ENCODE data around the gene RAMP1. TPM values are rescaled to one million over a fixed set of nuclear protein-coding genes. Genes with fewer than 3 reads are reported as not detected.

RAMP1 gene
- 3.1 and 5.6 TPM in 2 replicates for total RNA-seq
- 2.1 and 5.7 TPM in 2 replicates for polyA plus RNA-seq

DNA sequence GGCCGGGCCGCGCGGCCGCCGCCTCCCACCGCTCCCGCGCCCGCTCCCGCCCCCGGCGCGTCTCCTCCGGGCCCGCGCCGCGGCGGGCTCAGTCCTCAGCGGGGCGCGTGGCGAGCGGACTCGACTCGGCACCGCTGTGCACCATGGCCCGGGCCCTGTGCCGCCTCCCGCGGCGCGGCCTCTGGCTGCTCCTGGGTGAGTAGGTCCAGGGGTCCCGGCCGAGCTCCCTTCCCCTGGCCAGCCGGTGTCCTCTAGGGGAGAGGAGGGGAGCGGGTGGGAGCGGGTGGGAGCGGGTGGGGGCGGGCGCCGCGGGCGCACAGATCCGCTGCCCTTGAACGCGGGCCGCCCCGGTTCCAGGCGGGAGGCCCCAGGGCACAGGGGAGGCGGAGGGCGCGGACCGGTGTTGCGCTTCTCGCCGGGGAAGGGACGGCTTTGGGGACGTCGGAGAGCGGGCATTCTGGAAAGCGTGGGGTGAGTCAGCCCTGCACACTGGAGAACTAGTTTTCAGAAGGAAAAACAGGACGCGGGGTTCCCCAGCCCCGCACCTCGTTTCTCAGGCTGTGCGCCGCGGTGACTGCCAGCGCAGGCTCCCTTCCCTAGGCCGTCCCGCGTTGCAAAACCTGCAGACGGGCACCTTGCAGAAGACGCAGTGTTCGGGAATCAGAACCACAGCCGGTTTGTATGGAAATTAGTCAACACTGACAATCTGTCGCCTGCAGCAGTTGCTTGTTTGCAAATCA, at the start of gene RAMP1:
Gene RAMP1, plus strand, starts transcription at position 91 of the 740 bp plus-strand sequence. Its CDS starts 53 bp downstream, at position 144.
- H3K4me3 ChIP-seq, result peak within 1 kb of the TSS; percentile 37
- H3K27me3 ChIP-seq, result peaks cover 42% of the 10 kb centered on the region
- no peak within 1 kb of the TSS for H3K27ac ChIP-seq
- DNase-seq (ENCODE audit: low read depth in 1 of 2, low spot score in 1 of 2), result peak; percentile 33 to 53
- H3K9me3 ChIP-seq (ENCODE audit: low read depth), result no peaks in the 10 kb centered on the region
- H3K4me1 ChIP-seq (ENCODE audit: low read depth), result no peaks in the 10 kb centered on the region
- H3K36me3 ChIP-seq, result no peaks in the 10 kb centered on the region
- TF ChIP-seq, protein P1, sequence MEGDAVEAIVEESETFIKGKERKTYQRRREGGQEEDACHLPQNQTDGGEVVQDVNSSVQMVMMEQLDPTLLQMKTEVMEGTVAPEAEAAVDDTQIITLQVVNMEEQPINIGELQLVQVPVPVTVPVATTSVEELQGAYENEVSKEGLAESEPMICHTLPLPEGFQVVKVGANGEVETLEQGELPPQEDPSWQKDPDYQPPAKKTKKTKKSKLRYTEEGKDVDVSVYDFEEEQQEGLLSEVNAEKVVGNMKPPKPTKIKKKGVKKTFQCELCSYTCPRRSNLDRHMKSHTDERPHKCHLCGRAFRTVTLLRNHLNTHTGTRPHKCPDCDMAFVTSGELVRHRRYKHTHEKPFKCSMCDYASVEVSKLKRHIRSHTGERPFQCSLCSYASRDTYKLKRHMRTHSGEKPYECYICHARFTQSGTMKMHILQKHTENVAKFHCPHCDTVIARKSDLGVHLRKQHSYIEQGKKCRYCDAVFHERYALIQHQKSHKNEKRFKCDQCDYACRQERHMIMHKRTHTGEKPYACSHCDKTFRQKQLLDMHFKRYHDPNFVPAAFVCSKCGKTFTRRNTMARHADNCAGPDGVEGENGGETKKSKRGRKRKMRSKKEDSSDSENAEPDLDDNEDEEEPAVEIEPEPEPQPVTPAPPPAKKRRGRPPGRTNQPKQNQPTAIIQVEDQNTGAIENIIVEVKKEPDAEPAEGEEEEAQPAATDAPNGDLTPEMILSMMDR (IDR thresholded peaks at IDR 0.05; ENCODE audit: low read depth, low read length), result no peak

DNA sequence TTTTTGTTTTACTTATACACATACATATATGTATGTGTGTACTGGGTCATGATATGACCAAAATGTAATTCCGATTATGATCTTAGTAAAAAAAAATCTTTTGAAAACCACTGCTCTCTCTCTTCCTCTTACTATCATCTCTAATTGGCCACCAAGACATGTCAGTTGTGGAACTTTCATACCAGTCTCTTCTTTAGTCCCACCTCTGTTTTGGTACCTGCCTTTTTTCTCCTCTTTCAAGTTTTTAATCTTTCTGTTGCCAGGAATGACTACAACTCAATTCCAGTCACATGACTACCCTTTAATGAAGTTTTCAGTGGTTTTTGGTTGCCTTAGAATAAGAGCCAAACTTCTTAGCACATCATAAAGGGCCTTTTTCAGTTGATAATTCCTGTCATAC, 43.8 kb upstream of the RAMP1 start:
- TF ChIP-seq, protein P1 (IDR thresholded peaks at IDR 0.05; ENCODE audit: low read depth, low read length), result no peak
- H3K27ac ChIP-seq, result no peak overlapping the region
- H3K36me3 ChIP-seq, result no peaks in the 10 kb centered on the region
- H3K27me3 ChIP-seq, result peaks cover 17% of the 10 kb centered on the region
- no peaks in the 10 kb centered on the region for H3K9me3 ChIP-seq (ENCODE audit: low read depth)
- H3K4me3 ChIP-seq, result no peak overlapping the region
- no peak for DNase-seq (ENCODE audit: low read depth in 1 of 2, low spot score in 1 of 2)
- H3K4me1 ChIP-seq (ENCODE audit: low read depth), result no peaks in the 10 kb centered on the region

DNA sequence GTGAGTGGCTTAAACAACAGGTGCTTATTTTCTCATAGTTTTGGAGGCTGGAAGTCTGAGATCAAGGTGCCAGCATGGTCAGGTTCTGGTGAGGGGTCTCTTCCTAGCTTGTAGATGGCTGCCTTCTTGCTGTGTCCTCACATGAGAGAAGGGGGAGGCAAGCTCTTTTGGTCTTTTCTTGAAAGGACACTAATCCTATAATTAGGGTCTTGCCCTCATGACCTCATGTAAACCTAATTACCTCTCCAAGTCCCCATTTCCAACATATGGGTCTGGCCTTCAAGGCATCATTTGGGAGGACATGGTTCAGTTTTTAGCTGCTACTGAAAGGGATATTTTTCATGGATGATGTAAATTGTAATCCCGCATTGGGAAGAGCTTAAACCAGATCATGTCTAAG, 42.9 kb upstream of the RAMP1 start:
- no peaks in the 10 kb centered on the region for H3K4me1 ChIP-seq (ENCODE audit: low read depth)
- TF ChIP-seq, protein P1 (IDR thresholded peaks at IDR 0.05; ENCODE audit: low read depth, low read length), result no peak
- peaks cover 17% of the 10 kb centered on the region for H3K27me3 ChIP-seq
- no peak overlapping the region for H3K4me3 ChIP-seq
- no peaks in the 10 kb centered on the region for H3K9me3 ChIP-seq (ENCODE audit: low read depth)
- no peaks in the 10 kb centered on the region for H3K36me3 ChIP-seq
- H3K27ac ChIP-seq, result no peak overlapping the region
- DNase-seq (ENCODE audit: low read depth in 1 of 2, low spot score in 1 of 2), result no peak

DNA sequence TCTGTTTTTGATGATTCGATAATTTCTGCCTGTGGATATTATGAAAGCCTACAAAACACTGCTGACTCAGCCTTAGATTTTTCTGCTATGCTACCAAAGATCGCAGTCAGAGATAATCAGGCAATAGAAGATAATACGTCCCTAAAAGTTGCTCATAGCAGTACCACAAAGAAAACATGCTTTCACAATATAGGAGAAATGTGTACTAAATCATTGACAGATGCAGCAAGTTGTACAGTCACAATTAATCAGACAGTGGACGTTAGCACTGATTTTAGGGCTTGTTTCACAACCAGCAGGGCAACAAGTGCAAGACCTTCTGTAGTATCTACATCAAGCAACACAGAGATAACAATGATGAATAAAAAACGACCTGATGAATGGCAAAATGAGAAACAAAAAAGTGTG, 41.4 kb upstream of the RAMP1 start:
- peak in 1 of 2 donors; percentile 59 for DNase-seq (ENCODE audit: low read depth in 1 of 2, low spot score in 1 of 2)
- H3K27ac ChIP-seq, result no peak overlapping the region
- no peaks in the 10 kb centered on the region for H3K36me3 ChIP-seq
- TF ChIP-seq, protein P1 (IDR thresholded peaks at IDR 0.05; ENCODE audit: low read depth, low read length), result no peak
- no peaks in the 10 kb centered on the region for H3K9me3 ChIP-seq (ENCODE audit: low read depth)
- H3K27me3 ChIP-seq, result peaks cover 10% of the 10 kb centered on the region
- H3K4me1 ChIP-seq (ENCODE audit: low read depth), result no peaks in the 10 kb centered on the region
- no peak overlapping the region for H3K4me3 ChIP-seq

DNA sequence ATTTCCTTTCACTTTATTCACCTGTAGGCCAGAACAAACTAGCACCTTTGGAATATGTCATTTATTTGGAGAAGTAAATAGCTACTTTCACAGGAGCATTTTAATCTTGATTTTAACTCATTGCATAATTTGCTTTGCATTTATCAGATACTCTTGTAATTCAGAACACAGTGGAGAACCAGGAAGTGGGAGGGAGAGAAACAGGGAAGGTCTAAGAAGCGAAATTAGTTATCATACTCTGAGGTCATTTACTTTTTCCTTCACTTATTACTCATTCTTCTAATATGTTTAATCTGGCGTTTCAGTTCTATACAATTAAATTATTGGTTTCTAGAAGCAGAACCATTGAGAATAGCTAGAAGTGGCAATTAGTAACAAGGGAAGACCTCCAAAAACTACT, 40.2 kb upstream of the RAMP1 start:
- no peaks in the 10 kb centered on the region for H3K4me1 ChIP-seq (ENCODE audit: low read depth)
- no peaks in the 10 kb centered on the region for H3K9me3 ChIP-seq (ENCODE audit: low read depth)
- H3K36me3 ChIP-seq, result no peaks in the 10 kb centered on the region
- peaks cover 5% of the 10 kb centered on the region for H3K27me3 ChIP-seq
- TF ChIP-seq, protein P1 (IDR thresholded peaks at IDR 0.05; ENCODE audit: low read depth, low read length), result no peak
- H3K27ac ChIP-seq, result no peak overlapping the region
- peak in 1 of 2 donors; percentile 41 for DNase-seq (ENCODE audit: low read depth in 1 of 2, low spot score in 1 of 2)
- no peak overlapping the region for H3K4me3 ChIP-seq

Measured in cardiac muscle cell (in vitro differentiated cells and primary cell).